GM21360 (cell line): ENCODE measurements around the gene NCK1.

Source experiments
- ATAC-seq: cut with Tn5 transposase; IDR thresholded peaks from one replicate; pipeline ENCODE4 v1.9.1; 2021; ENCODE audit warnings: mild to moderate bottlenecking, moderate library complexity; ENCODE audit not compliant: unreplicated experiment

NCK1 gene

GRCh38 chr3:136906725-136907124 lies 44.7 kb downstream of the NCK1 start:
- ATAC-seq = no peak

GRCh38 chr3:136908297-136908696 lies 46.3 kb downstream of the NCK1 start:
- no peak for ATAC-seq

- no peak for ATAC-seq
Observed at GRCh38 chr3:136909187-136909586, 47.2 kb downstream of the NCK1 start.

GRCh38 chr3:136910697-136911096 lies 48.7 kb downstream of the NCK1 start:
- no peak for ATAC-seq

GRCh38 chr3:136913168-136913567 lies 51.2 kb downstream of the NCK1 start:
- ATAC-seq = no peak

GRCh38 chr3:136914739-136915138 lies 52.7 kb downstream of the NCK1 start:
- ATAC-seq = no peak

GRCh38 chr3:136916223-136916622 lies 54.2 kb downstream of the NCK1 start:
- no peak for ATAC-seq

GRCh38 chr3:136919799-136920580 lies 58.0 kb downstream of the NCK1 start:
- ATAC-seq = no peak

GRCh38 chr3:136920904-136921611 lies 59.0 kb downstream of the NCK1 start:
- ATAC-seq = no peak

GRCh38 chr3:136925425-136926190 lies 63.6 kb downstream of the NCK1 start:
- ATAC-seq = no peak

- no peak for ATAC-seq
Observed at GRCh38 chr3:136928240-136928639, 66.2 kb downstream of the NCK1 start.

GRCh38 chr3:136929977-136930670 lies 68.1 kb downstream of the NCK1 start:
- no peak for ATAC-seq

- ATAC-seq = no peak
Observed at GRCh38 chr3:136931606-136932005, 69.6 kb downstream of the NCK1 start.

- ATAC-seq = no peak
Observed at GRCh38 chr3:136932523-136932922, 70.5 kb downstream of the NCK1 start.

- ATAC-seq = no peak
Observed at GRCh38 chr3:136932978-136933772, 71.2 kb downstream of the NCK1 start.

- no peak for ATAC-seq
Observed at GRCh38 chr3:136937175-136937574, 75.2 kb downstream of the NCK1 start.

GRCh38 chr3:136937851-136938250 lies 75.8 kb downstream of the NCK1 start:
- no peak for ATAC-seq

- ATAC-seq = no peak
Observed at GRCh38 chr3:136938334-136938733, 76.3 kb downstream of the NCK1 start.

GRCh38 chr3:136939489-136939888 lies 77.5 kb downstream of the NCK1 start:
- ATAC-seq = no peak

GRCh38 chr3:136942803-136943202 lies 80.8 kb downstream of the NCK1 start:
- no peak for ATAC-seq
